Measurements from ENCODE around the gene BLNK.

Gene BLNK

GRCh38 chr10:96267234-96267705 lies 4.1 kb downstream of the BLNK start:
- Histone ChIP-seq H3K9ac (ENCODE audit: low read length) (no peak overlapping the region), H3K27ac (ENCODE audit: low read depth, low read length) (no peak overlapping the region), H3K36me3 (ENCODE audit: control insufficient read depth, insufficient read depth, low read length) (no peaks in the 10 kb centered on the region), H3K4me1 (ENCODE audit: control insufficient read depth, insufficient read depth, low read length) (peaks cover 5% of the 10 kb centered on the region), H3K4me3 (ENCODE audit: low read length) (no peak overlapping the region), H3K27me3 (ENCODE audit: control insufficient read depth, insufficient read depth, low read length) (no peaks in the 10 kb centered on the region)

- H3K4me1 ChIP-seq (ENCODE audit: control insufficient read depth, insufficient read depth, low read length) = peaks cover 2% of the 10 kb centered on the region
- H3K27me3 ChIP-seq (ENCODE audit: control insufficient read depth, insufficient read depth, low read length) = no peaks in the 10 kb centered on the region
- no peak overlapping the region for H3K27ac ChIP-seq (ENCODE audit: low read depth, low read length)
- no peak overlapping the region for H3K4me3 ChIP-seq (ENCODE audit: low read length)
- H3K36me3 ChIP-seq (ENCODE audit: control insufficient read depth, insufficient read depth, low read length) = no peaks in the 10 kb centered on the region
- H3K9ac ChIP-seq (ENCODE audit: low read length) = no peak overlapping the region
Observed at GRCh38 chr10:96266118-96266770, 5.1 kb downstream of the BLNK start.

GRCh38 chr10:96264938-96265337 lies 6.4 kb downstream of the BLNK start:
- no peak overlapping the region for H3K27ac ChIP-seq (ENCODE audit: low read depth, low read length)
- H3K9ac ChIP-seq (ENCODE audit: low read length) = no peak overlapping the region
- no peak overlapping the region for H3K4me3 ChIP-seq (ENCODE audit: low read length)
- H3K27me3 ChIP-seq (ENCODE audit: control insufficient read depth, insufficient read depth, low read length) = no peaks in the 10 kb centered on the region
- H3K4me1 ChIP-seq (ENCODE audit: control insufficient read depth, insufficient read depth, low read length) = no peaks in the 10 kb centered on the region
- H3K36me3 ChIP-seq (ENCODE audit: control insufficient read depth, insufficient read depth, low read length) = no peaks in the 10 kb centered on the region

- Histone ChIP-seq H3K36me3 (ENCODE audit: control insufficient read depth, insufficient read depth, low read length) (no peaks in the 10 kb centered on the region), H3K4me3 (ENCODE audit: low read length) (no peak overlapping the region), H3K27ac (ENCODE audit: low read depth, low read length) (no peak overlapping the region), H3K27me3 (ENCODE audit: control insufficient read depth, insufficient read depth, low read length) (no peaks in the 10 kb centered on the region), H3K4me1 (ENCODE audit: control insufficient read depth, insufficient read depth, low read length) (no peaks in the 10 kb centered on the region), H3K9ac (ENCODE audit: low read length) (no peak overlapping the region)
Observed at GRCh38 chr10:96263669-96264068, 7.7 kb downstream of the BLNK start.

- H3K4me3 ChIP-seq (ENCODE audit: low read length) = no peak overlapping the region
- H3K27me3 ChIP-seq (ENCODE audit: control insufficient read depth, insufficient read depth, low read length) = no peaks in the 10 kb centered on the region
- H3K36me3 ChIP-seq (ENCODE audit: control insufficient read depth, insufficient read depth, low read length) = no peaks in the 10 kb centered on the region
- H3K9ac ChIP-seq (ENCODE audit: low read length) = no peak overlapping the region
- H3K4me1 ChIP-seq (ENCODE audit: control insufficient read depth, insufficient read depth, low read length) = no peaks in the 10 kb centered on the region
- no peak overlapping the region for H3K27ac ChIP-seq (ENCODE audit: low read depth, low read length)
Observed at GRCh38 chr10:96263176-96263575, 8.2 kb downstream of the BLNK start.

GRCh38 chr10:96261930-96262329 lies 9.4 kb downstream of the BLNK start:
- H3K27me3 ChIP-seq (ENCODE audit: control insufficient read depth, insufficient read depth, low read length) = no peaks in the 10 kb centered on the region
- H3K4me1 ChIP-seq (ENCODE audit: control insufficient read depth, insufficient read depth, low read length) = no peaks in the 10 kb centered on the region
- no peak overlapping the region for H3K9ac ChIP-seq (ENCODE audit: low read length)
- H3K27ac ChIP-seq (ENCODE audit: low read depth, low read length) = no peak overlapping the region
- no peaks in the 10 kb centered on the region for H3K36me3 ChIP-seq (ENCODE audit: control insufficient read depth, insufficient read depth, low read length)
- no peak overlapping the region for H3K4me3 ChIP-seq (ENCODE audit: low read length)

- H3K9ac ChIP-seq (ENCODE audit: low read length) = no peak overlapping the region
Observed at GRCh38 chr10:96261132-96261531, 10.2 kb downstream of the BLNK start.

GRCh38 chr10:96260014-96260413 lies 11.4 kb downstream of the BLNK start:
- H3K4me1 ChIP-seq (ENCODE audit: control insufficient read depth, insufficient read depth, low read length) = no peaks in the 10 kb centered on the region
- no peak overlapping the region for H3K9ac ChIP-seq (ENCODE audit: low read length)
- no peak overlapping the region for H3K4me3 ChIP-seq (ENCODE audit: low read length)
- H3K27ac ChIP-seq (ENCODE audit: low read depth, low read length) = no peak overlapping the region
- H3K36me3 ChIP-seq (ENCODE audit: control insufficient read depth, insufficient read depth, low read length) = no peaks in the 10 kb centered on the region
- no peaks in the 10 kb centered on the region for H3K27me3 ChIP-seq (ENCODE audit: control insufficient read depth, insufficient read depth, low read length)

More at GRCh38 chr10:96261132-96261531, 10.2 kb downstream of the BLNK start:
- no peaks in the 10 kb centered on the region for H3K36me3 ChIP-seq (ENCODE audit: control insufficient read depth, insufficient read depth, low read length)
- no peak overlapping the region for H3K27ac ChIP-seq (ENCODE audit: low read depth, low read length)
- H3K27me3 ChIP-seq (ENCODE audit: control insufficient read depth, insufficient read depth, low read length) = no peaks in the 10 kb centered on the region
- no peaks in the 10 kb centered on the region for H3K4me1 ChIP-seq (ENCODE audit: control insufficient read depth, insufficient read depth, low read length)
- H3K4me3 ChIP-seq (ENCODE audit: low read length) = no peak overlapping the region

- no peak overlapping the region for H3K4me3 ChIP-seq (ENCODE audit: low read length)
- no peaks in the 10 kb centered on the region for H3K27me3 ChIP-seq (ENCODE audit: control insufficient read depth, insufficient read depth, low read length)
- no peak overlapping the region for H3K9ac ChIP-seq (ENCODE audit: low read length)
- H3K27ac ChIP-seq (ENCODE audit: low read depth, low read length) = no peak overlapping the region
- H3K4me1 ChIP-seq (ENCODE audit: control insufficient read depth, insufficient read depth, low read length) = no peaks in the 10 kb centered on the region
- no peaks in the 10 kb centered on the region for H3K36me3 ChIP-seq (ENCODE audit: control insufficient read depth, insufficient read depth, low read length)
Observed at GRCh38 chr10:96259150-96259549, 12.2 kb downstream of the BLNK start.

- Histone ChIP-seq H3K4me3 (ENCODE audit: low read length) (no peak overlapping the region), H3K4me1 (ENCODE audit: control insufficient read depth, insufficient read depth, low read length) (no peaks in the 10 kb centered on the region), H3K27me3 (ENCODE audit: control insufficient read depth, insufficient read depth, low read length) (no peaks in the 10 kb centered on the region), H3K27ac (ENCODE audit: low read depth, low read length) (no peak overlapping the region), H3K36me3 (ENCODE audit: control insufficient read depth, insufficient read depth, low read length) (no peaks in the 10 kb centered on the region), H3K9ac (ENCODE audit: low read length) (no peak overlapping the region)
Observed at GRCh38 chr10:96257944-96258343, 13.4 kb downstream of the BLNK start.

GRCh38 chr10:96255549-96256333 lies 15.6 kb downstream of the BLNK start:
- H3K27ac ChIP-seq (ENCODE audit: low read depth, low read length) = no peak overlapping the region
- H3K4me3 ChIP-seq (ENCODE audit: low read length) = no peak overlapping the region
- H3K4me1 ChIP-seq (ENCODE audit: control insufficient read depth, insufficient read depth, low read length) = no peaks in the 10 kb centered on the region
- H3K9ac ChIP-seq (ENCODE audit: low read length) = no peak overlapping the region
- no peaks in the 10 kb centered on the region for H3K36me3 ChIP-seq (ENCODE audit: control insufficient read depth, insufficient read depth, low read length)
- H3K27me3 ChIP-seq (ENCODE audit: control insufficient read depth, insufficient read depth, low read length) = no peaks in the 10 kb centered on the region

GRCh38 chr10:96254976-96255375 lies 16.4 kb downstream of the BLNK start:
- Histone ChIP-seq H3K4me3 (ENCODE audit: low read length) (no peak overlapping the region), H3K27ac (ENCODE audit: low read depth, low read length) (no peak overlapping the region), H3K9ac (ENCODE audit: low read length) (no peak overlapping the region), H3K4me1 (ENCODE audit: control insufficient read depth, insufficient read depth, low read length) (no peaks in the 10 kb centered on the region), H3K36me3 (ENCODE audit: control insufficient read depth, insufficient read depth, low read length) (no peaks in the 10 kb centered on the region), H3K27me3 (ENCODE audit: control insufficient read depth, insufficient read depth, low read length) (no peaks in the 10 kb centered on the region)

GRCh38 chr10:96252730-96253129 lies 18.6 kb downstream of the BLNK start:
- H3K36me3 ChIP-seq (ENCODE audit: control insufficient read depth, insufficient read depth, low read length) = no peaks in the 10 kb centered on the region
- H3K4me1 ChIP-seq (ENCODE audit: control insufficient read depth, insufficient read depth, low read length) = no peaks in the 10 kb centered on the region
- H3K27me3 ChIP-seq (ENCODE audit: control insufficient read depth, insufficient read depth, low read length) = no peaks in the 10 kb centered on the region
- H3K9ac ChIP-seq (ENCODE audit: low read length) = no peak overlapping the region
- no peak overlapping the region for H3K4me3 ChIP-seq (ENCODE audit: low read length)
- H3K27ac ChIP-seq (ENCODE audit: low read depth, low read length) = no peak overlapping the region

All from rectal smooth muscle tissue (tissue), 1 donor.